ENCODE measurements around the gene SLITRK1.

- TF ChIP-seq ELK1 (CRISPR knock-in tag; IDR thresholded peaks at IDR 0.05) (no peak), CTCF (IDR thresholded peaks at IDR 0.05 in 2 of 3, conservative IDR thresholded peaks at IDR 0.05 in 1 of 3; ENCODE audit: insufficient read depth in 2 of 3, low read depth in 1 of 3, low read length in 3 of 3) (no peak), TBL1XR1 (IDR thresholded peaks at IDR 0.05; ENCODE audit: low read length in 2 of 2) (no peak)
These were observed at the start of gene SLITRK1 for GRCh38 chr13:83881917-83882605.
